GM21381 (cell line): ENCODE data around the gene TMEM120A.

Experiments
- ATAC-seq: cut with Tn5 transposase; IDR thresholded peaks from one replicate; pipeline ENCODE4 v1.9.1; 2021; ENCODE audit warnings: mild to moderate bottlenecking, moderate library complexity; ENCODE audit not compliant: unreplicated experiment

The TMEM120A gene

GRCh38 chr7:75960372-75960771, 34.0 kb downstream of the TMEM120A start:
- ATAC-seq = no peak

GRCh38 chr7:75958802-75959543, 35.4 kb downstream of the TMEM120A start:
- no peak for ATAC-seq

DNA sequence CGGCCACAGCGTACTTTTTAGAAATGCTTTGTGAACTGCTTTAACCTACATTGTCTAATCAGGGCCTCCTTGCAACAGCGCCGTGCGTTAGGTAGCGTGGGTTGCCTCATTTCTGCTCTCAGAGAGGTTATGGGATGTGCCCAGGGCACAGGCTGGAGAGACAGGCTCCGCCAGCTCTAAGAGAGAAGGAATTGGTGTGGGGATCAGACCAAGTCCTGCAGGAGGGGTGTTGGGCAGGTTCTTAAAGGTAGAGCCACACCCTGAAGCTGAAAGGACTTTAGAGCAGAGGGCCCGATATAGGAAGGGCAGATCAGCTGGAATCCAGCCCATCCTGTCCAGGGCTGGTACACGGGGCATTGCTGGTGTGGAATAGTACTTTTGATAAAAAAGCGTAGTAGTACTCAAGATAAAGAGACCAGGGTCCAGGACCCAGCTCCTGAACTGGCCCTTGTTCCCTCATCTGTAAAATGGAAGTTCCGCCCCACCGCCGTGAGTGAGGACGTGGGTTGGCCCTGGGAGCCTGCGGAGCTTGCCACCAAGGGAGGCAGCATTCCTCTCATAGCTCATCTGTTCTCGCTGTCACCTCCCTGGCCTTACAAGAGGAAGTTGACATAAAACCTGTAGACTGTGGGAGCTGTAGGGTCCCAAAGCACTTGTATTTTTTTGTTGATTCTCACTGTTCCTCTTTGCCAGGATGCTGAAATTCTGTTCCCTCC, 37.2 kb downstream of the TMEM120A start:
- ATAC-seq = no peak

DNA sequence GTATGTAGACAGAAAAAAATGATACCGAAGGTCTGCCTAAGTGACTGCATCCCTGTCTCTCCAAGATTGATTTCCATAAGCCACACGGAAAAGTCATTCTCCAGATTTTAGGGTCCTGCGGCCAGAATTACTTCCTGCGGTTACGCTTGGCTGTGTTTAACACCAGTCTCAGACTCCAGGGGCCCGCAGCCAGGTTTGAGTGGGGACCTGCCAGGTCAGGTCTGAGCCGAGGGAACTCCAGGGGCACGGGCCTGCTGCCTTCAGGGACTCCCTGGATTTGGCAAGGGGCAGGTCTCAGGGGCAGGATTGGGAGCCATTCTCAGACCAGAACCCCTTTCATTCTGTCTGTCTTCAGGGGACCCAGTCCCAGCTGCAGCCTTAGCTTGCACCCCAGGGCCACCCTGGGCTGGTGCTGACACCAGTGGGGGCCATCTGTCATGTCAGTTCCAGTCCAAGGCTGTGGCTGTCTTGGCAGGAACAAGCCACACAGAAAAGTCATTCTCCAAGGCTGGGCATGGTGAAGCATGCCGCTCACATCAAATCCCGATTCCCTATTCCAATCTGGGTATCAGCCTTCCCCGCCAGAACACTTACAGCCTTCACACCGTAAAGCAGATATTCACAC, 39.0 kb downstream of the TMEM120A start:
- no peak for ATAC-seq

GRCh38 chr7:75953931-75954330, 40.5 kb downstream of the TMEM120A start:
- ATAC-seq = no peak

DNA sequence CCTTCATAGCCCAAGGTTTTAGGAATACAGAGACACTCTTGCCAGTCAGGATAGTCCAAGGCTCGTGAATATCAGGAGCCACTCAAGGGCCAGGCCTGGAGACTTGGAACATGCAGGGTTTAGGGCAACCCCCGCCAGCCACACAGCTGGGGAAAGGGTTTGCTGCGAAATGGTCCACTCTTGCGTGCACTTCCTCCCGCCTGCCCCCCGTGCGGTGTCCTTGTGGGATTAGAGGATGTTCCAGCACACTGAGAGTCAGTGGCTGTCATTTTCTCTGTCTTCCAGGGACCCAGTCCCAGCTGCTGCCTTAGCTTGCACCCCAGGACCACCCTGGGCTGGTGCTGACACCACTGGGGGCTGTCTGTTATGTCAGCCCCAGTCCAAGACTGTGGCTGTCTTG, 41.0 kb downstream of the TMEM120A start:
- ATAC-seq = no peak

GRCh38 chr7:75951506-75951905, 42.9 kb downstream of the TMEM120A start:
- ATAC-seq = no peak

DNA sequence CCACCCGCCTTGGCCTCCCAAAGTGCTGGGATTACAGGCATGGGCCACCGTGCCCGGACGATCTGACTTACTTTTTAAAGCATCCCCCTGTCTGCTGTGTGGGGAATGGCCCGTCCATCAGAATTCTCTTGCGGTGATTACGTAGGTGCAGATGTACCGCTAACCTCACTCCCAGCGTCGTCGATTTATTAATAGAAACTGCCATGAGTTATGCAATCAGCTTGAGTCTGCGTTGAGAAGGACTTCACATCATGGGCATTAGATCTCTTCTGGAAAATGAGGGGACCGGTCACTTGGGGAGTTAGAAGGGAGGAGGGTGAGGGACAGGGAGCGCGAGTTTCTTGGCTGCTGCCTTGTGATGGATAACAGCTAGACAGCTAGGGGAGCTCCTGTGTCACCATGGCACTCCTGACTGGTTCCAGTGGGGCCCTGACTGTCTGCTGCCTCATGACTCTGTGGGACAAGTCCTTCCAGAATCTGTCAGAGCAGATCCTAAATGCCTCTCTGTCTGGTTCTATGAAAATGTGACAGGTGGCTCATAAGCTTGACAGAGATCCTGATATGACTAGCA, 44.2 kb downstream of the TMEM120A start:
- no peak for ATAC-seq

GRCh38 chr7:75948179-75948578, 46.2 kb downstream of the TMEM120A start:
- no peak for ATAC-seq

GRCh38 chr7:75946207-75946855, 48.1 kb downstream of the TMEM120A start:
- ATAC-seq = no peak

DNA sequence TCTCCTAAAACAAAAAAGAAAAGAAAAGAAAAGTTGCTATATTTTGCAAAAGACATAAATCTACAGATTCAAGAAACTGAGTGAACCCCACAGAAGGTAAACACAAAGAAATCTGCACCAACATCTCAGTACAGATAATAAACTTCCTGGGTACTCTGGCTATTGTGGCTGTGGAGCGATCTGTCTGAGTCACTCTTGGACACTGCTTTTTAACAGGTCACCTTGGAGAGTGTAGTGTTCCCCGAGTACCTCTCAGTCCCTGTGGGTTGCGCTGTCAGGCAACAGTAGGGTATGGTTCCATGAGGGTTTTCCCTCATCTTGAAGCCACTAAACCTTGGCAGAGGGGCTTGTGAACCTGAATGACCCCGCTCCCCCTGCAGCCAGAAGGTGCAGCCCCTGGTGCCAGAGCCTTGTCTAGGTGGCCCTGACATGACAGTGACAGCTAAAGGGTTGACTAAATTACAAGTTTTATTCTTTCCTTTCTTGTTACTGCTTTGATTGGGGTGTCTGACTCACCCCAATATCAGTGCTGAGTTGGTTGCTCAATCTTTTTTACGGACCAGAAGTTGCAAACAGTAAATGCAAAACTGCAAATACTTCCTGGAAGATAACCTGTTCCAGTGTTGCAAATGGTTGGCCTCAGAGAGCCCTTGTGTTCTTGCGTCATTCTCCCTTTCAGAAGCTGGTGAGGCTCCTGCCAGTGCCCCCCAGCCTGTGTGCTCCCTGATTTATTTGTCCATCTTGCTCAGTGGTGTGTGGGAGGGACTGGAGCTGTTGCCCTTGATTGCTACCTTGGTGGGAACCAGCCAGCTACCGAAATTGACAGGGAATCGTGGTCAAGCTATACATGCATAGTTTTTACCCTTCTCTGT, 48.9 kb downstream of the TMEM120A start:
- no peak for ATAC-seq

DNA sequence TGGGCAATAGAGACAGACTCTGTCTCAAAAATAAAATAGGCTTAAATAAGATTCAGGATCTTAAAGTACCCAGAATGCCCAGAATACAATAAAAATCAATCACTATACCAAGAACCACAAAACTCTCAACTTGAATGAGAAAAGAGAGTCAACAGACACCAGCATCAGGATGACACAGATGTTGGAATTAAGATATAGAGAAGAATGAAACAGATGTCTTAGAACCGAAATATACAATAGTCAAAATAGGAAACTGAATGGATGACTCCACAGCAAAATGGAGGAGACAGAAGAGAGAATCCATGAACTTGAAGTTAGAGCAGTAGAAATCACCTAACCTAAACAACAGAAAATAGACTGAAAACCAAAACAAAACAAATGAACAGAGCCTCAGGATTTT, 49.9 kb downstream of the TMEM120A start:
- ATAC-seq = no peak

GRCh38 chr7:75943864-75944263, 50.5 kb downstream of the TMEM120A start:
- ATAC-seq = no peak

DNA sequence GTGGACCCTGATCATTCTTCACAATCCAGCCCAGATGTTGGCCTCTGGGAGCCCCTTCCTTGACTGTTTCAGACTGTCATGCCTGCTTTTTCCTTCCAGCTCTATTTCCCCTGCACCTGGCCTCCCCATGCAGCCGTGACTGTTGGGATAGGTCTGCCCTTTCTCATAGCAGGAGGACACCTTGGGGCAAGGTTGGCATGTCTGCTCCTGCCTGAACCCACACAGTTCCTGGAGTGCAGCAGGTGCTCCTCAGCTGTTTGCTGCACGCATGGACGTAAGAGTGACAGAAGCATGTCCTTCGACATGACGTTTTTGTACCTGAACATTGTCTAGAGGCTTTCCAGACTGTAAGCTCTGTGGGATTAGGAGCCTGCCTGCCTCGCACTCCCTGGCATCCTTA, 55.5 kb downstream of the TMEM120A start:
- ATAC-seq = no peak

- no peak for ATAC-seq
Observed at GRCh38 chr7:75937958-75938786, 56.2 kb downstream of the TMEM120A start.
